Activated naive CD8-positive, alpha-beta T cell treated with anti-CD3 and anti-CD28 coated beads, Interleukin-2, amount 50 U/mL, for 16 hours (primary cell): Measurements from ENCODE around the gene CGB2.
"Not testable (repeated sequence)": the region's sequence is repeated elsewhere in the genome, so short reads cannot be mapped to it uniquely, and the experiment has no call there.

ENCODE experiments used
- DNase-seq: peaks from one replicate; pipeline ENCODE4 v3.0.0-alpha.2; 2020; ENCODE audit warnings: low read depth, low spot score

The CGB2 gene

DNA sequence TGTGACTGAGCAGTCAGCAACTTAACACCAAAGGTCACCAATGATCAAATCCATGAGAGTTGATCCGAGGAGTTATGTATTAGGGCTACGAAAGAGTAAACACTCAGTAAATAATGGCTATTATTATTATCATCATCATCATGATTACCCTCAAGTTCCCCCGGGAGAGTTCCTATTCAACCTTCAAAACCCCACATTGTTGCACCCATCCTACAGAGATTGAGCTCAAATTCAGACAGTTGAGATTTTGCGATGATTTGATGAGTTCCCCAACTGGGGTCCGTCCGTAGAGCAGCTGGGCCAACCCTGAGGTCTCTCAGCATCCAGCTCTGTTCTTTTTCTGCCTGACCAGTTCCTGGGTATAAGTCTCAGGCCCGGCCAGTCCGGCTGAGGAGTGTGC is 6.4 kb downstream of the CGB2 start:
- not testable (repeated sequence) for DNase-seq

DNA sequence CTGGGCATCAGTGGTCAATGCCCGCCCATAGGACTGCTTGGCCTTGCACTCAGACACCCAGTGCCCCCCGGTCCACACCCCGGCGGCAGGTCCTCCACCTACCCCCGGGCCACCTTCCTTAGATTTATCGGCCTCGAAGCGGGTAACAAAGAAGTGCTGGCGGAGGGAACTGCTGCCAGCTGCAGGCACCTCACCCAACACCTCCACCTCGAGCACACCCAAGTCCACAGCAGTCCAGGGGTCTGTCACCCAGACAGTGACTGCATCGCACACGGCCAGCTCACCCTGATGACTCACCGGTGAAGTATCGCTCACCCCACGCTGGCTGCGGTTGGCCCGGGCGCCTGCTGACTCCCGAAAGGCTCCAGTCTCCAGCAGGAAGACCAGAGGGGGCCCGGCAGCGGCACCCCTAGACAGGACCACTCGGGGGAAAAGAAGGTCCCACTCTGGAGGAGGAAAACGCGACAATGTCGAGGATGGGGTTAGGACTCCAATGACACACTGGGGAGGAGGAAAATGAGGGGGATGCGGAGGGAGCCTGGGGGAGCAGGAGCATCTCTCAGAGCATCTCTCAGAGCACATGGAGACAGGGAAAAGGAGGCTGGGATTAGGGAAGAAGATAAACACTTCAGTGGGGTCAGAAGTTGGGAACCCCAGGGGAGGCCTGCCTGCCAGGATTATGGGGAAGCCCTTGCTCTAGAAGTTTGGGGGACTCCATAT is 7.0 kb downstream of the CGB2 start:
- not testable (repeated sequence) for DNase-seq

DNA sequence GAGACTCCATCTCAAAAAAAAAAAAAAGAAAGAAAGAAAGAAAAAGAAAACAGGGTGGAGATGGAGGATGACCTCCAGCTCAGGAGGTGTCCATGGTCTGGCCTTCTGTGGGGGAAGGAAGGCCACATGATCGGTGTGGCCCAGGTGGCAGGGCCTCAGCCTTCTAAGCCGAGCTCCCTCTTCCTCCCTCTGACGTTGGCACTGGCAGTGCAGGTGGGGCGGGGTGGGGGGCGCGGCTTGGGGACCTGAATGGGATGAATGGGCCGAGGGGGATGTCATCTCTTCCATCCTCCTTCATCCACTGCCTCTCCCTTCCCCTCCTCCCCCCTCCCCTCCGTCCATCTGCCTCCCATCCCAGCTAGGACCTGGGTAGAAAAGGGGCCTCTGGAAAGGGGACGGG is 8.0 kb downstream of the CGB2 start:
- DNase-seq: not testable (repeated sequence)

DNA sequence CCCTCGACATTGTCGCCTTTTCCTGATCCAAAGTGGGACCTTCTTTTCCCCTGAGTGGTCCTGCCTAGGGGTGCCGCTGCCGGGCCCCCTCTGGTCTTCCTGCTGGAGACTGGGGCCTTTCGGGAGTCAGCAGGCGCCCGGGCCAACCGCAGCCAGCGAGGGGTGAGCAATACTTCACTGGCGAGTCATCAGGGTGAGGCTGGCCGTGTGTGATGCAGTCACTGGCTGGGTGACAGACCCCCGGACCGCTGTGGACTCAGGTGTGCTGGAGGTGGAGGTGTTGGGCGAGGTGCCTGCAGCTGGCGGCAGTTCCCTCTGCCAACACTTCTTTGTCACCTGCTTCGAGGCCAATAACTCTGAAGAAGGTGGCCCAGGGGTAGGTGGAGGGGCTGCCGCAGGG is 10.5 kb downstream of the CGB2 start:
- DNase-seq: no peak

DNA sequence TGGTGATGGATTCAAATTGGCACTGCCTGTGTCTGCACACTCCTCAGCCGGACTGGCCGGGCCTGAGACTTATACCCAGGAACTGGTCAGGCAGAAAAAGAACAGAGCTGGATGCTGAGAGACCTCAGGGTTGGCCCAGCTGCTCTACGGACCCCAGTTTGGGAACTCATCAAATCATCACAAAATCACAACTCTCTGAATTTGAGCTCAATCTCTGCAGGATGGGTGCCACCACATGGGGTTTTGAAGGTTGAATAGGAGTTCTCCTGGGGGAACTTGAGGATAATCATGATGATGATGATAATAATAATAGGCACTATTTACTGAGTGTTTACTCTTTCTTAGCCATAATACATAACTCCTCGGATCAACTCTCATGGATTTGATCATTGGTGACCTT is 11.0 kb downstream of the CGB2 start:
- not testable (repeated sequence) for DNase-seq

DNA sequence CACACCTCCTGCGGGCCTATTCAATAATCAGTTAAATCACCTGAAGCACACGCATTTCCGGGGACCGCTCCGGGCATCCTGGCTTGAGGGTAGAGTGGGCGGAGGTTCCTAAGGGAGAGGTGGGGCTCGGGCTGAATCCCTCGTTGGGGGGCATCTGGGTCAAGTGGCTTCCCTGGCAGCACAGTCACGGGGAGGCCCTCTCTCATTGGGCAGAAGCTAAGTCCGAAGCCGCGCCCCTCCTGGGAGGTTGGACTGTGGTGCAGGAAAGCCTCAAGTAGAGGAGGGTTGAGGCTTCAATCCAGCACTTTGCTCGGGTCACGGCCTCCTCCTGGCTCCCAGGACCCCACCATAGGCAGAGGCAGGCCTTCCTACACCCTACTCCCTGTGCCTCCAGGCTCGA is 11.9 kb downstream of the CGB2 start, which contains the start of gene CGB5:
TSS of gene CGB5 (plus strand) at position 301 of the 400 bp plus-strand sequence. CDS start 362 bp downstream, outside the sequence.
- not testable (repeated sequence) for DNase-seq

DNA sequence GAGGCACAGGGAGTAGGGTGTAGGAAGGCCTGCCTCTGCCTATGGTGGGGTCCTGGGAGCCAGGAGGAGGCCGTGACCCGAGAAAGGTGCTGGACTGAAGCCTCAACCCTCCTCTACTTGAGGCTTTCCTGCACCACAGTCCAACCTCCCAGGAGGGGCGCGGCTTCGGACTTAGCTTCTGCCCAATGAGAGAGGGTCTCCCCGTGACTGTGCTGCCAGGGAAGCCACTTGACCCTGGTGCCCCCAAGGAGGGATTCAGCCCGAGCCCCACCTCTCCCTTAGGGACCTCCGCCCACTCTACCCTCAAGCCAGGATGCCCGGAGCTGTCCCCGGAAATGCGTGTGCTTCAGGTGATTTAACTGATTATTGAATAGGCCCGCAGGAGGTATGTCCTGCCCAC is 17.3 kb downstream of the CGB2 start, which contains the start of gene CGB8:
TSS of gene CGB8 (minus strand) at position 101 of the 400 bp plus-strand sequence. CDS start 372 bp downstream, outside the sequence.
- DNase-seq: not testable (repeated sequence)

DNA sequence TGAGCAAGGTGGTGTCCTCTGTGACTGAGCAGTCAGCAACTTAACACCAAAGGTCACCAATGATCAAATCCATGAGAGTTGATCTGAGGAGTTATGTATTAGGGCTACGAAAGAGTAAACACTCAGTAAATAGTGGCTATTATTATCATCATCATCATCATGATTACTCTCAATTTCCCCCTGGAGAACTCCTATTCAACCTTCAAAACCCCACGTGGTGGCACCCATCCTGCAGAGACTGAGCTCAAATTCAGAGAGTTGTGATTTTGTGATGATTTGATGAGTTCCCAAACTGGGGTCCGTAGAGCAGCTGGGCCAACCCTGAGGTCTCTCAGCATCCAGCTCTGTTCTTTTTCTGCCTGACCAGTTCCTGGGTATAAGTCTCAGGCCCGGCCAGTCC is 18.1 kb downstream of the CGB2 start:
- DNase-seq: not testable (repeated sequence)

DNA sequence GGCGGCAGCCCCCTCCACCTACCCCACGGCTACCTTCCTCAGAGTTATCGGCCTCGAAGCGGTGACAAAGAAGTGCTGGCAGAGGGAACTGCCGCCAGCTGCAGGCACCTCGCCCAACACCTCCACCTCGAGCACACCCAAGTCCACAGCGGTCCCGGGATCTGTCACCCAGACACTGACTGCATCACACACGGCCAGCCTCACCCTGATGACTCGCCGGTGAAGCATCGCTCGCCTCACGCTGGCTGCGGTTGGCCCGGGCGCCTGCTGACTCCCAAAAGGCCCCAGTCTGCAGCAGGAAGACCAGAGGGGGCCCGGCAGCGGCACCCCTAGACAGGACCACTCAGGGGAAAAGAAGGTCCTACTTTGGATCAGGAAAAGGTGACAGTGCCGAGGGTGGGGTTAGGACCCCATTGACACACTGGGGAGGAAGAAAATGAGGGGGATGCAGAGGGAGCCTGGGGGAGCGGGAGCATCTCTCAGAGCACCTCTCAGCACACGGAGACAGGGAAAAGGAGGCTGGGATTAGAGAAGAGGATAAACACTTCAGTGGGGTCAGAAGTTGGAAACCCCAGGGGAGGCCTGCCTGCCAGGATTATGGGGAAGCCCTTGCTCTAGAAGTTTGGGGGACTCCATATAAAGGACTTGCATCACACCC is 18.8 kb downstream of the CGB2 start:
- DNase-seq: not testable (repeated sequence)

DNA sequence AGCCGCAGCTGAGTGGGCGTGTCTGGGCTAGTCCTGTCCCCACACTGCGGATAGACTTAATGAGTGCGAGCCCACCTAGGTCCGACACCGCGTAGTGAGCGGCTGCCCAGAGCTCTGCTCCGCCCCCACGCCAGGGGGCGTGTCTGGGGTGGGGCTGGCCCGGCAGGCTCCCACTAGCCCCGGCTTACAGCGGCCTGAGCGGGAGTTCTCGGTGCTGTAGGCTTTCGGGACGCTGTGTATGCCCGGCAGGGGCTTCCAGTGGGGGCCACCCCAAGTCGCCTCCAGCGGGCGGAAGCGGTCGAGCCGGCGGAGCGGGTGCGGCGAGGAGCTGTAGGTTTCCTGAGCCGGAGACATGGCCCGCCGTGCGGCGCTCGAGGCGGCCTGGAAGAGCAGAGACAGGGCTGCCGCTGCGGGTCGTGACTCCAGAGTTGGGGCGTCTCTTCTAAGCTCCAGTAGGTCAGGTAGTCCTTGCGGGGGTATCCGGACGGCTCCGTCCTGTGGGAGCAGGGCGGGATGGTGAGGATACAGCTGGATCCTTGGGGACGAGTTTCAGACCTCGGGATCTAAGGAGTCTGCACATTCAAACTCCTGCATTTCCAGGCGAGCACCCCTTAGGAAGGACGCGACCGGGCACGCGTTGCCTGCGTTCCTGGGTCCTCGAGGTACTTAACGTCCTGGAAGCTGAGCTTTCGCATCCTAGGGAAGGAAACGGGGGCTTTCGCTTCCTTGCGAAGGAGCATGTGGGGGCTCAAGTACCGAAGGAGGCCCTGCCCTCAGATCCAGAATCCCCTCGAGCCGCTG is 24.6 kb downstream of the CGB2 start:
- DNase-seq: no peak

DNA sequence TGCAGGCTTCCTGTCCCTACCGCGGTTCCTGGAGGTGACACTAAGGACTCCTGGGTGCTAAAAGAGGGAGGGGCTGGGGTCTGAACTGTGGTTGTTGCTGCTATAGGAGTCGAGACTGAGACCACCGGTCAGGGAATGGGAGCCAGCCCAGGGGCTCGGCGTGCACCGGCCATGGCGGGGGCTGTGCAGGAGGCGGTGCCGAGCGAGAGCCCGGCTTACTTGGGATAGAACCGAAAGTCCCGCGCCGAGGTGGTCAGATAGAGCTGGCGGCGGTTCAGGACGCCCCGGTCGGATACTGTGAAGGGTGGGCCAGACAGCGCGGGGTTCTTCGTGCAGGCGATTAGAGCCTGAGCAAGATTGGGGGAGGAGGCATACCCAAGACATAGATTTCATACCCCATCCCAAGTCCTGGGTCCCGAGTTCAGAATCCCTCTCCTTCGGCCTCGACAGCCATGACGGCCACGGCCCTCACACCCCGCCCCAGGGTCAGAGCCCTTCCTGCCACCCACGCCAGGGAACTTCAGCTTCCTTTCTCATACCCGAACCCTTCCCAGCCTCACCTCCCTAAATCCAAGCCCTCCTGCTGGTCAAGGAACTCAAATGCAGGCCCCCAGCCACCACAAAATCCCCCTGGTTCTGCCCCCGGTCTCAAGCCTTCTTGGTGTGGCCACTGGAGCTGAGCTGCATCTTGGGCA is 25.4 kb downstream of the CGB2 start:
- DNase-seq: not testable (repeated sequence)

DNA sequence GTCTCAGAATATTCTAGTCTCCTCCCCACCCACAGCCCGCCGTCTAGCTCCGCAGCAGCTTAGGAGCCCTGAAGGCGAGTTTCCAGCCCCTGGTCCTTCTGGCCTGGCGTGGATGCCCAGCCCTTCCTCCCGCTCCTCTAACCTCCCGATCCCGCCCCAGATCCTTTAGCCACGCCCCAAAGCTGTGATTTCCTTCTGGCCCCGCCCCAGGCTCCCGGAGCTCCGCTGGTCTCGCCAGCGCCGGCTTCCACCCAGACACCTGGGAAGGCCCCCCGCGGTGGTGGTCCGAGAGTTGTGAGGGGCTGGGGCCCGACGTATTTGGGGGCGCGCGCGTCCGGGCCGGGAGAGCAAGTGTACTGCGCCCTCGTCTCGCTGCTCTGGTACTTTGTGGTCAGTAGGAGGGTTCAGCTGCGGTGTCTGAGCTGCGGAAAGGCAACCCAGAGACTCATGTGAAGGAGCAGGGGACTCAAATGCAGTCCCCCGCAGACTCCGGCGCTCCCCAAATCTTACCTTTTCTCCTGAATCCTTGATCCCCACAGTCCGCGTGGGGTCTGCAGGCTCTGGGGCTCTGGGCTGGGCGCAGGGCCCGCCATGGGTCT is 26.0 kb downstream of the CGB2 start, which contains the start of gene CGB7:
TSS of gene CGB7 (minus strand) at position 114 of the 599 bp plus-strand sequence. CDS start 2,374 bp downstream, outside the sequence.
- DNase-seq: no peak

DNA sequence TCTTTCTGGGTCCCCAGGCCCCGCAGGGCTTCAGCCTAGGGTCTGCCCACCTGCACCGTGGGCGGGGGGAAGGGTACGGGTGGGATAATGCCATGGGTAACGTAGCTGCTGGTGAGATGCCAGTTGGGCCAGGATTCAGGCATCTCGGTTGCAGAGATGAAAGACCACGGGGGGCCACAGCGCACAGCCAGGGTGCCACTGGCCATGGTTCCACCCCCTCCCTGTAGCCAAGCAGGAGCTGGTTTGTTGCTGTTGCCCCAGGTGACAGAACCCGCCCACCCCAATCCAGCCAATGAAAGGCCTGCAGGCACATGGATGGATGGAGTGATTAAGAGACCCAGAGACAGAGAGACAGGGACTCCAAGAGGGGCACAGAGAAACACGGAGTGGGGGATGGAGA is 26.9 kb downstream of the CGB2 start:
- DNase-seq: no peak

DNA sequence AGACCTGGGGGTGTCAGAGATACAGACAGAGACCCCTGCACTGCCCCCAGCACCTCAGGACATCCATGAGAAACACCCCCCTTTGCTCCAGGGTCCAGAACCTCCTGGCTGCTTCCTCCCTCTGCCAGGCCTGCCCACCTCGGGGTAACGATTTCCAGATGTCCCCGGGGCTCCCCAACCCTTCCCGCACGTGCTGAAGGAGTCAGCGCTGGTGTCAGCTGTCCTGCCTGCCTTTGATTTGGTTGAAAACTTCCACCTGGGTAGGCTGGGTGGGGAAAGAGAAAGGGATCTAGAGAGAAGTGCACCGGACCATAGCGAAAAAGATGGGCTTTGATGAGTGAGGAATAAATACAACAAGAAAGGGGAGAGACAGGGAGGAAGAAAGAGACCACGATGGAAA is 27.4 kb downstream of the CGB2 start:
- no peak for DNase-seq

DNA sequence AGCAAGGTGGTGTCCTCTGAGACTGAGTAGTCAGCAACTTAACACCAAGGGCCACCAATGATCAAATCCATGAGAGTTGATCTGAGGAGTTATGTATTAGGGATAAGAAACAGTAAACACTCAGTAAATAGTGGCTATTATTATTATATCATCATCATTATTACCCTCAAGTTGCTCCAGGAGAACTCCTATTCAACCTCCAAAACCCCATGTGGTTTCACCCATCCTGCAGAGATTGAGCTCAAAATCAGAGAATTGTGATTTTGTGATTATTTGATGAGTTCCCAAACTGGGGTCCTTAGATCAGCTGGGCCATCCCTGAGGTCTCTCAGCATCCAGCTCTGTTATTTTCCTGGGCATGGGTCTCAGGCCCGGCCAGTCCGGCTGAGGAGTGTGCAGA is 29.3 kb downstream of the CGB2 start:
- DNase-seq: no peak

DNA sequence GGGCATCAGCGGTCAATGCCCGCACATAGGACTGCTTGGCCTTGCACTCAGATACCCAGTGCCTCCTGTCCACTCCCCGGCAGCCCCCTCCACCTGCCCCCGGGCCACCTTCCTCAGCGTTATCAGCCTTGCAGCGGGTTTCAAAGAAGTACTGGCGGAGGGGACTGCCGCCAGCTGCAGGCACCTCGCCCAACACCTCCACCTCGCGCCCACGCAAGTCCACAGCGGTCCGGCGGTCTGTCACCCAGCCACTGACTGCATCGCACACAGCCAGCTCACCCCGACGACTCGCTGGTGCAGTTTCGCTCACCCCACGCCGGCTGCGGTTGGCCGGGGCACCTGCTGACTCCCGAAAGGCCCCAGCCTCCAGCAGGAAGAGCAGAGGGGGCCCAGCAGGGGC is 29.8 kb downstream of the CGB2 start:
- no peak for DNase-seq

DNA sequence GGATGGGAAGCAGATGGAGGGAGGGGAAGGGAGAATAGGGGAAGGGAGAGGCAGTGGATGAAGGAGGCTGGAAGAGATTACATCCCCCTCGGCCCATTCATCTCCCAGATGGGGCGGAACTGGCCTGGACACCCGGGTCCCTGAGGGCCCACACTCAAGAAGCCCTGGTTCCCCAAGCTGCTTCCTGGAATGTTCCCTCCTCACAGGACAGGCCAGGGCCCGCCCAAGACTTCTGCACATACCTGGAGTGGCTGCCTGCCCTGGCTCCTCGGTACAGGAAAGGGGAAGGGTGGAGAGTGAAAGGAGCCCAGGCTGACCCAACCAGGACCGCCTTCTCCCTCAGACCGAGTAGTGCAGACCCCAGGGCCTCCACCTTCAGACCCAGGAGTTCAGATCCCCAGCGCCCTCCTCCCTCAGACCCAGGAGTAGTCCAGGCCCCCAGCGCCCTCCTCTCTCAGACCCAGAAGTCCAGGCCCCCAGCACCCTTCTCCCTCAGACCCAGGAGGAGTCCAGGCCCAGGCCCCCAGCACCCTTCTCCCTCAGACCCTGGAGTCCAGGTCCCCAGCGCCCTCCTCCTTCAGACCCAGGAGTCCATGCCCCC is 32.4 kb downstream of the CGB2 start:
- no peak for DNase-seq

DNA sequence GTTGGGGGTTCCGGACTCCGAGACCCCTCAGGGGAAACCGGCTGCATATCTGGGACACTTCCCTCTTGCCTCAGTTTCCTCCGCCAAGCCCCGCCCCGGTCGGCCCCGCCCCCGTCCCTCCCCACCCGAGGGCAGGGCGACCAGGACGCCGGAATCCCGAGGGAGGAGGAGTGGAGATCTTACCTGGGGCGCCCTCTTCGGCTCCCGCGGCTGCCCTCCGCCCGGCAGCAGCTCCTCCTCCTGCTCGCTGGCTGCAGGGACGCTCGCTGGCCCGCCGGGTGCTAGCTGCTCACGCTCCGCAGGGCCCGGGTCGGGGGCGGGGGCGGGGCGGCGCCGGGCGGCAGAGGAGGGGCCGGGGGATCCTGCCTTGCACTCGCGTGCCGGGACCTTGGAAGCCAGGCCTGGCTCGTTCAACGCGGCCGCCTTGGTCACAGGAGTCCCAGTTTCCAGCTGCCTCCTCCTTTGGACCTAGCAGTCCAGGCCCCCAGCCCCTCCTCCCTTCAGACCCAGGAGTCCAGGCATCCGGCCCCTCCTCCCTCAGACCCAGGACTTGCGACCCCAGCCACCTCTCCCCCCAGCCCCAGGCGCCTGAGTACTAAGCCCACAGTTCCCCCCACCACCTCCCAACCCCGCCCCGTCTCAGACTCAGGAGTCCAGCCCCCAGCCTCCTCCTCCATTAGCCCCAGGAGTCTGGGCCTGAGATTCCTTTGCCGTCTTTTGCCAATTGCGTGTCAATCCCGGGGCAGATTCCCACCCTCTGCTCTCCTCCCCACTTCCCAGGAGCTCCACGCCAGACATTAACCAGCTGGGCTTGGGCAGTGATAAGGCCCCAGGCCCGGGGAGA is 33.3 kb downstream of the CGB2 start, which contains the start of gene NTF4:
TSS of gene NTF4 (minus strand) at position 51 of the 844 bp plus-strand sequence. CDS start 2,821 bp downstream, outside the sequence.
- no peak for DNase-seq

DNA sequence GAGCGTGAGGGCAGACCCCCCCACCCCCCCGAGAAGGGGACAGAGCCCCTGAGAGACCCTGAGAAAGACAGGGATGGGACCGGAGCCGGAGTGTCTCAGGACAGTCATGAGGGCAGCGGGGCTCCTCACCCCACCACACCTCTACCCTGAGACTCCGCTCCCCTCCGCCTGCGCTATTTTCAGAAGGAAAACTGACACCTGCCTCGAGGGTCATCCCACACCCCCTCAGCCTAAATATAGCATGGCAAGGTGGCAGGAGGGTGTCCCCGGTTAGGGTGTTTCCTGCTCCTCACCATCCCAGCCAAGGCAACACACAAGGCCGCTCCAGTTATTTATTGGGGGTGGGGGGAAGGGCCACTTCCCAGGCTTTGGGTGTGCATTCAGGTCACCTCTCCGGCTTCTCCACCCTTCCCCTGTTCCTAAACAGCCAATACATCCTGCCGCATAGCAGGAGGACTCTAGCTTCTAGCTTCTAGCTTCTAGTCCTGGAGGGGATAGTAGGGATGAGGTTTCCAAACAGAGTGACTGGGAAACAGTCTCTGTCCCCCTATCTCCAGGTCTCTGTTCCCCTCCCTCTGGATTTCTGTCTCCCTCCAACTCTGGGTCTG is 34.3 kb downstream of the CGB2 start:
- no peak for DNase-seq
